IMR-90 (cell line): ENCODE data around the gene KLHL29.
A peak's percentile ranks its signal among the peaks of the same experiment; 100 is the strongest.

Experiments
- CEBPB ChIP-seq: IDR thresholded peaks from 2 replicates; pipeline ENCODE4 v1.6.1; 2012; ENCODE audit warnings: low read depth, low read length, improper control_type of control experiment
- CHD1 ChIP-seq: IDR thresholded peaks from 2 replicates; pipeline ENCODE4 v1.6.1; 2012; ENCODE audit warnings: low read depth, low read length, improper control_type of control experiment
- FOS ChIP-seq: fragments of 150-350 bp; IDR thresholded peaks from 2 replicates; pipeline ENCODE4 v1.6.1; 2016; ENCODE audit warnings: low read depth, low read length
- MAFK ChIP-seq: IDR thresholded peaks from 2 replicates; pipeline ENCODE4 v1.6.1; 2012; ENCODE audit warnings: low read depth, low read length, improper control_type of control experiment
- MAZ ChIP-seq: IDR thresholded peaks from 2 replicates; pipeline ENCODE4 v1.6.1; 2012; ENCODE audit warnings: low read depth, mild to moderate bottlenecking, low read length, improper control_type of control experiment, moderate library complexity, borderline replicate concordance
- MXI1 ChIP-seq: IDR thresholded peaks from 2 replicates; pipeline ENCODE4 v1.6.1; 2012; ENCODE audit warnings: low read depth, mild to moderate bottlenecking, low read length, moderate library complexity, borderline replicate concordance
- POLR2A ChIP-seq: IDR thresholded peaks from 2 replicates; pipeline ENCODE4 v1.6.1; 2012; ENCODE audit warnings: mild to moderate bottlenecking, low read depth, low read length
- RAD21 ChIP-seq: IDR thresholded peaks from 2 replicates; pipeline ENCODE4 v1.6.1; 2012; ENCODE audit warnings: low read length, improper control_type of control experiment
- RCOR1 ChIP-seq: IDR thresholded peaks from 2 replicates; pipeline ENCODE4 v1.6.1; 2012; ENCODE audit warnings: mild to moderate bottlenecking, low read length, improper control_type of control experiment; ENCODE audit not compliant: insufficient replicate concordance
- RFX5 ChIP-seq: IDR thresholded peaks from 2 replicates; pipeline ENCODE4 v1.8.0; 2012; ENCODE audit warnings: low read depth, mild to moderate bottlenecking, low read length, moderate library complexity
- SMC3 ChIP-seq: fragments of 150-350 bp; IDR thresholded peaks from 2 replicates; pipeline ENCODE4 v1.6.1; 2016; ENCODE audit warnings: low read depth, mild to moderate bottlenecking, antibody characterized with exemption, low read length, moderate library complexity
- TF ChIP-seq, protein P1 (sequence below): conservative IDR thresholded peaks from 2 replicates; pipeline ENCODE4 v1.5.1; 2012; ENCODE audit warnings: mild to moderate bottlenecking, low read depth, low read length, improper control_type of control experiment
- TF ChIP-seq, protein P2 (sequence below): fragments of 150-350 bp; IDR thresholded peaks from 2 replicates; pipeline ENCODE4 v1.6.1; 2017; ENCODE audit warnings: mild to moderate bottlenecking, antibody characterized with exemption, low read length, low read depth
- TF ChIP-seq, protein P3 (sequence below): fragments of 150-350 bp; IDR thresholded peaks from 2 replicates; pipeline ENCODE4 v1.6.1; 2016; ENCODE audit warnings: low read depth, mild to moderate bottlenecking, low read length, moderate library complexity, borderline replicate concordance

DNA sequence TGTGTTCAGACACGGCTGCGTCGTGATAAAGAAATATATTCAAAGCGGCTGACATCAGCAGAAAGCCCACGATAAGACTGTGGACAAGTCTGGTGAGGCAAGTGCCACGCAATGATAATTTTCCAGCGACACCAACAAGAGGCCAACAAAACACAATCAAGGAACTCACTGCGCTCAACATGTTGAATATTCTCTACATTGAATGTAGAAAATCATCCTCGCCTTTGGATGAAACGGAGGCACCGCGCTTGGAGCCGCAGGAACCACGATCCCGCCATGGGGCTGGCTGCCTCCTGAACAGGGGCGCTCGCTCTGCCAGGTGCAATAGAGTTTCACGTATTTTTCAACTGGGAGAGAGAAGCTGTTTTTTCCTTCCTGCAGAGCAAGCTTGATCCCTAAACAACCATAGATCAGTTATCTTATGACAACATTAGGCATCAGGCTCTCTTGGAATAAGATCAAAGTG, 321.7 kb downstream of the KLHL29 start:
- TF ChIP-seq, protein P1, sequence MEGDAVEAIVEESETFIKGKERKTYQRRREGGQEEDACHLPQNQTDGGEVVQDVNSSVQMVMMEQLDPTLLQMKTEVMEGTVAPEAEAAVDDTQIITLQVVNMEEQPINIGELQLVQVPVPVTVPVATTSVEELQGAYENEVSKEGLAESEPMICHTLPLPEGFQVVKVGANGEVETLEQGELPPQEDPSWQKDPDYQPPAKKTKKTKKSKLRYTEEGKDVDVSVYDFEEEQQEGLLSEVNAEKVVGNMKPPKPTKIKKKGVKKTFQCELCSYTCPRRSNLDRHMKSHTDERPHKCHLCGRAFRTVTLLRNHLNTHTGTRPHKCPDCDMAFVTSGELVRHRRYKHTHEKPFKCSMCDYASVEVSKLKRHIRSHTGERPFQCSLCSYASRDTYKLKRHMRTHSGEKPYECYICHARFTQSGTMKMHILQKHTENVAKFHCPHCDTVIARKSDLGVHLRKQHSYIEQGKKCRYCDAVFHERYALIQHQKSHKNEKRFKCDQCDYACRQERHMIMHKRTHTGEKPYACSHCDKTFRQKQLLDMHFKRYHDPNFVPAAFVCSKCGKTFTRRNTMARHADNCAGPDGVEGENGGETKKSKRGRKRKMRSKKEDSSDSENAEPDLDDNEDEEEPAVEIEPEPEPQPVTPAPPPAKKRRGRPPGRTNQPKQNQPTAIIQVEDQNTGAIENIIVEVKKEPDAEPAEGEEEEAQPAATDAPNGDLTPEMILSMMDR: no peak
- no peak for TF ChIP-seq RFX5
- TF ChIP-seq RAD21: no peak
- TF ChIP-seq, protein P2, sequence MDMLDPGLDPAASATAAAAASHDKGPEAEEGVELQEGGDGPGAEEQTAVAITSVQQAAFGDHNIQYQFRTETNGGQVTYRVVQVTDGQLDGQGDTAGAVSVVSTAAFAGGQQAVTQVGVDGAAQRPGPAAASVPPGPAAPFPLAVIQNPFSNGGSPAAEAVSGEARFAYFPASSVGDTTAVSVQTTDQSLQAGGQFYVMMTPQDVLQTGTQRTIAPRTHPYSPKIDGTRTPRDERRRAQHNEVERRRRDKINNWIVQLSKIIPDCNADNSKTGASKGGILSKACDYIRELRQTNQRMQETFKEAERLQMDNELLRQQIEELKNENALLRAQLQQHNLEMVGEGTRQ: no peak
- TF ChIP-seq, protein P3, sequence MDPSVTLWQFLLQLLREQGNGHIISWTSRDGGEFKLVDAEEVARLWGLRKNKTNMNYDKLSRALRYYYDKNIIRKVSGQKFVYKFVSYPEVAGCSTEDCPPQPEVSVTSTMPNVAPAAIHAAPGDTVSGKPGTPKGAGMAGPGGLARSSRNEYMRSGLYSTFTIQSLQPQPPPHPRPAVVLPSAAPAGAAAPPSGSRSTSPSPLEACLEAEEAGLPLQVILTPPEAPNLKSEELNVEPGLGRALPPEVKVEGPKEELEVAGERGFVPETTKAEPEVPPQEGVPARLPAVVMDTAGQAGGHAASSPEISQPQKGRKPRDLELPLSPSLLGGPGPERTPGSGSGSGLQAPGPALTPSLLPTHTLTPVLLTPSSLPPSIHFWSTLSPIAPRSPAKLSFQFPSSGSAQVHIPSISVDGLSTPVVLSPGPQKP: no peak
- TF ChIP-seq POLR2A: no peak
- no peak for TF ChIP-seq SMC3
- TF ChIP-seq MAFK: peak; percentile 48
- no peak for TF ChIP-seq MAZ
- no peak for TF ChIP-seq FOS
- TF ChIP-seq CHD1: no peak
- TF ChIP-seq CEBPB: no peak
- TF ChIP-seq MXI1: no peak
- no peak for TF ChIP-seq RCOR1
